Astrocyte of the spinal cord (primary cell): ENCODE data around the gene ALG1.
A peak's percentile ranks its signal among the peaks of the same experiment; 100 is the strongest.
"Not testable (repeated sequence)": the region's sequence is repeated elsewhere in the genome, so short reads cannot be mapped to it uniquely, and the experiment has no call there.

Experiments
- DNase-seq: peaks from one replicate; pipeline ENCODE4 v3.0.0; 2011; ENCODE audit warnings: low read depth, low spot score
- H3K4me3 ChIP-seq: 2 replicates; pipeline ENCODE4 v1.5.1; 2011; ENCODE audit warnings: low read depth, mild to moderate bottlenecking, low read length, moderate library complexity
- CTCF ChIP-seq: IDR thresholded peaks from 2 replicates; pipeline ENCODE4 v1.5.1; 2012; ENCODE audit warnings: low read depth, mild to moderate bottlenecking, low read length, inconsistent platforms
- in situ Hi-C: cut with HindIII; loops from 2 replicates; pipeline ENCODE4 v1.10.0; 2017; ENCODE audit warnings: low sequenced_read_pairs

ALG1 gene

DNA sequence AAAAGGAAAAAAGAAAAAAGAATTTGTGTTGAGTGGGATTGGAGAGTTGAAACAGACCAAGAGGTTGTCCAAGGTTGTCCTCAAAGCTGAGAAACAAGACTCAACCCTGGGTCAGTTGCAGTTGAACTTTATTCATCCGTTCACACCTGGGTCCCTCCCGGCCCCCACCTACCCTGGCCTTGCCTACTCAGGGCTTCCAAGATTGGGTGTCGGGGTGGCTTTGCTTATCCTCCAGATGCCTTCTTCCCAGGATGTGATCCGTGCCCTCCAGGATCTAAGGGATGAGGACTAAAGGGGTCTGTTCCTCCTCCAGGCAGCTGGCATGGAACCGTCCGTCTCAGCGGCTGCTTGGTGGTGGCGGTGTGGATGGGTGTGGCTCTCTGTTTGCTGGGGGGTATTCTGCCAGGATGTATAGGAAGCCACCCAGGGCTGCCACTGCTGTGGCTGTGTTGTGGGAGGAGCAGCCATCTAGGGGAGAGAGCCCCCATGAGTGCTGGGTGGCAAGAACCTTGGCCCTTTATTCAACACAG lies 27.6 kb upstream of the ALG1 start:
- in situ Hi-C loops: no loop called here
- no peak for DNase-seq
- TF ChIP-seq CTCF: no peak
- no peak overlapping the region for H3K4me3 ChIP-seq

- H3K4me3 ChIP-seq, DNase-seq, in situ Hi-C loops: not testable (repeated sequence)
These were observed 27.1 kb upstream of the ALG1 start for GRCh38 chr16:5044581-5044980.

DNA sequence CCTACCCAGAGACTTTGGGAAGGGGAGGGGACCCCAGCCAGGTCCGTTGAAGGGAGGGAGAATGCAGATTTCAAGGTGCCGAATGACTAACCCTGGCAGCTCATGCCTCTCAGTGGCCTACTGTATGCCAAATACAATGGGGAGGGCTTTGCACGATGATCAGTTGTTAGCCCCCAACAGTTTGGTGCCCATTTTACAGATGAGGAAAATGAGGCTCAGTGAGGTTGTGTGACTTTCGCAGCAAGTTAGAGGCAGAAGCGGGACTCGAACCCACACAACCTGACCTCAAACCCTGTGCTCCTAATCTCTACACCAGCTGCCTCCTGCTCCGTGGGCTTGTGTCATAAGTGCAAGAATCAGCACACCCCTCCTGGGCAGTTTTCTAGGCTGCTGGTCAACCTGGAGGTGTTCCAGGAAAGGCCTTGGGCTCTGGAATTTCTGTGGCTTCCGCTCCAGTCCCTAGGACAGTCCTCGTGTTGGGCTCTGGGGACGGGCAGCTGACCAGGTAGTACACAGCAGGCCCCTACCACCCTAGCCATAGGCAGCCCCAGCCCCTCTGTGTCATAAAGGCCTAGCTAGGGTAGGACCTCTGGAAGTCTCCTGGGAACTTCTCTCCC lies 26.0 kb upstream of the ALG1 start:
- DNase-seq: no peak
- in situ Hi-C loops: no loop called here
- TF ChIP-seq CTCF: no peak
- H3K4me3 ChIP-seq: no peak overlapping the region

DNA sequence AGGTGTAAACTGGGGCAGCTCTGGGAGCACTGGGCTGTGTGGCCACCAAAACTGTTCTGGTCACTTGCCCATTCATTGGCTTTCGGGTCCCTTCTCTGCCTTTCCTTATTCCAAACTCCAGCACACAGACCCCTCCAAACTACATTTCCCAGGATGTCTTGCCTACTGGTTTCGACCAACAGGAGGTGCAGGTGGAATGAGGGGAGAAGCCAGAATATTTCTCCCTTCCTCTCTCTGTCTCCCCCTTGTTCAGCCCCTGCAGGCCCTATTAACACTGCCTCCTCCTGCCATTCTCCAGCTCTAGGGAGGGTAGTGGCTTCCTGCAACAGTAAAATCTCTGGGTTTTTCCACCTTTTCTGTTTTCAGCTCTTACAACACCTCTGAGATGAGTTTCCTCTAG lies 24.7 kb upstream of the ALG1 start:
- TF ChIP-seq CTCF: no peak
- in situ Hi-C loops: no loop called here
- no peak for DNase-seq
- H3K4me3 ChIP-seq: no peak overlapping the region

- TF ChIP-seq CTCF: no peak
- H3K4me3 ChIP-seq: no peak overlapping the region
- in situ Hi-C loops: no loop called here
- no peak for DNase-seq
These were observed 16.5 kb upstream of the ALG1 start for GRCh38 chr16:5054876-5055865.

DNA sequence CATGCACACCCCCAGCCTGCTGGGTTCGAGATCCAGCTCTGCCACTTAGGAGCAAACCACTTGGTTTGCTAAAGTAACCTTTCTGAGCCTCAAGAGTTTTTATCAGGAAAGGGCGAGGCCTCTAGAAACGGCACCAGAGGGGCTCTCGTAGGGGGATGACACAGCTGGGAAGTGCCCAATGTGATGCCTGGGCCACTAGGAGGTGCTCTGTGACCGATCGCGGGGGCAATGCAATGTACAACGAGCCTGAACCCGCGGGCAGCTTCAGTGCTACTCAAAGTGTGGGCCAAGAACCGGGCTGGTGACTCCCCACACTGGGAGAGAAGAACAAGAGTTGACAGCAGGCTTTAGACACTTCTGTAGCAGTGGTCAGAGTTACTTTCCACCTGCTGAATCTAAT lies 15.3 kb upstream of the ALG1 start:
- no peak for DNase-seq
- TF ChIP-seq CTCF: peak; percentile 35
- no peak overlapping the region for H3K4me3 ChIP-seq
- in situ Hi-C loops: no loop called here

GRCh38 chr16:5058476-5058875 lies 13.2 kb upstream of the ALG1 start:
- no peak for DNase-seq
- TF ChIP-seq CTCF: peak; percentile 22
- in situ Hi-C loops: no loop called here

More at GRCh38 chr16:5058476-5058875, 13.2 kb upstream of the ALG1 start:
- H3K4me3 ChIP-seq: no peak overlapping the region
